ENCODE data around the gene USP1.

DNA sequence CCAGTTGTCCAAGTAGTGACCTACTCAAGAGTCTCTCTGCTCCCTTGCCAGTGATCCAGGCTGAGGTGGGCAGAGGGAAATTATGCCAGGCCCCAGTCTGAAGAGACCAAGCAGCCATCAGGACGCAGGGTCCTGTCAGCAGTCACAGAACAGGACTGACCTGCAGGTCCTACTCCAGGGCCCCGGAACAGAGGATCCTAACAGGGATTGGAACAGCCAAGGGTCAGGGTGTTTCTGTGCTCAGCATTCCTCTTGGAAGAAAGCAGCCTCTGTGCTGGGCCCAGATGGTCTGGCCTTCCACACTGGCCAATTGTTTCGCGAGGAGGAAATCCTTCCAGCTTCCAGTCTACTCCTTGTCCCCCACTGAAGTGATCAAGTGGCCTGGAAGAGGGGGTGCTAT is 41.6 kb upstream of the USP1 start:
- no peak for TF ChIP-seq POLR2AphosphoS5 (IDR thresholded peaks at IDR 0.05; ENCODE audit: borderline replicate concordance, low read depth, low read length)
- no peak for TF ChIP-seq EZH2 (IDR thresholded peaks at IDR 0.05)
- TF ChIP-seq FOXP2 (optimal IDR thresholded peaks at IDR 0.05; ENCODE audit: control extremely low read depth, extremely low read length, insufficient read depth): no peak

Measured in SK-N-MC (cell line).